Measurements from ENCODE around the gene PSME3IP1.

- TF ChIP-seq POLR2A (IDR thresholded peaks at IDR 0.05) (no peak), CTCF (IDR thresholded peaks at IDR 0.05) (no peak)
These were observed 37.2 kb upstream of the PSME3IP1 start for GRCh38 chr16:57223057-57223456.

Measured in adrenal gland (tissue), 5 donors.